H1 (cell line): ENCODE measurements around the gene AQP6. TPM values are rescaled to one million over a fixed set of nuclear protein-coding genes. Genes with fewer than 3 reads are reported as not detected.

Experiments used
- CTCF ChIA-PET: fragments of 300-600 bp; sonication (Branson Sonifier 250); formaldehyde crosslinking; loops from one replicate; lab custom pipeline; 2021; ENCODE audit not compliant: partially characterized antibody; lab: Charles Lee
- POLR2A ChIA-PET: fragments of 300-600 bp; sonication (Branson Sonifier 250); formaldehyde crosslinking; loops from one replicate; lab custom pipeline; 2021; ENCODE audit warnings: inconsistent platforms; ENCODE audit not compliant: partially characterized antibody; lab: Charles Lee
- DNase-seq, 2 experiments: peaks; one replicate each; pipeline versions ENCODE4 v3.0.0 to v3.0.0-alpha.2; 2010 to 2022; ENCODE audit warnings: low spot score in 2 of 2, low read depth in 1 of 2, mixed read lengths in 1 of 2
- FAIRE-seq: peaks from 2 replicates; lab custom pipeline; 2011; peaks lifted over from hg19 to GRCh38; lab: Jason Lieb, UNC
- H2AFZ ChIP-seq: 2 replicates; pipeline ENCODE4 v1.8.1; 2012; ENCODE audit warnings: low read length, inconsistent platforms
- H2AK5ac ChIP-seq: 2 replicates; pipeline ENCODE4 v1.6.1; 2013; ENCODE audit warnings: low read depth, low read length
- H2BK120ac ChIP-seq: replicated peaks from 2 replicates; pipeline ENCODE3; 2013; ENCODE audit warnings: low read depth, low read length, inconsistent platforms
- H2BK12ac ChIP-seq: 2 replicates; pipeline ENCODE4 v1.6.1; 2013; ENCODE audit warnings: low read depth, low read length
- H2BK15ac ChIP-seq: 2 replicates; pipeline ENCODE4 v1.6.1; 2013; ENCODE audit warnings: low read length
- H2BK20ac ChIP-seq: 2 replicates; pipeline ENCODE4 v1.6.1; 2013; ENCODE audit warnings: low read length
- H2BK5ac ChIP-seq: 2 replicates; pipeline ENCODE4 v1.6.1; 2013; ENCODE audit warnings: low read depth, low read length
- H3K14ac ChIP-seq: 2 replicates; pipeline ENCODE4 v1.6.1; 2013; ENCODE audit warnings: inconsistent platforms; ENCODE audit not compliant: insufficient read length
- H3K18ac ChIP-seq: 2 replicates; pipeline ENCODE4 v1.6.1; 2013; ENCODE audit warnings: low read length; ENCODE audit errors: extremely low read depth
- H3K23ac ChIP-seq: 2 replicates; pipeline ENCODE4 v1.6.1; 2013; ENCODE audit warnings: inconsistent platforms; ENCODE audit not compliant: insufficient read length
- H3K23me2 ChIP-seq: 2 replicates; pipeline ENCODE4 v1.6.1; 2013; ENCODE audit warnings: low read depth, low read length
- H3K27ac ChIP-seq: 2 replicates; pipeline ENCODE4 v1.6.1; 2011; ENCODE audit warnings: low read depth, low read length, inconsistent platforms
- H3K27me3 ChIP-seq, 4 experiments: replicated peaks in 1 of 4; 1 replicate in 1 of 4; 2 replicates in 3 of 4; pipeline versions ENCODE4 v1.6.1 to v1.8.1; 2011 to 2013; ENCODE audit warnings: low read length in 3 of 4, mild to moderate bottlenecking in 3 of 4, inconsistent platforms in 2 of 4, mixed read lengths in 2 of 4, moderate library complexity in 1 of 4; ENCODE audit not compliant: control insufficient read depth in 3 of 4, insufficient read depth in 3 of 4; ENCODE audit errors: extremely low read depth in 1 of 4
- H3K36me3 ChIP-seq, 4 experiments: 2 replicates each; pipeline versions ENCODE4 v1.6.1 to v1.8.1; 2011 to 2013; ENCODE audit warnings: mild to moderate bottlenecking in 4 of 4, low read length in 3 of 4, moderate library complexity in 2 of 4, control low read depth in 1 of 4, inconsistent platforms in 1 of 4; ENCODE audit not compliant: insufficient read depth in 4 of 4, control insufficient read depth in 2 of 4
- H3K4ac ChIP-seq: replicated peaks from 2 replicates; pipeline ENCODE3; 2013; ENCODE audit warnings: low read length, low read depth, mixed read lengths, inconsistent platforms; ENCODE audit not compliant: insufficient read length
- H3K4me1 ChIP-seq, 4 experiments: replicated peaks in 1 of 4; 1 replicate in 1 of 4; 2 replicates in 3 of 4; pipeline versions ENCODE4 v1.6.1 to v1.8.1; 2011 to 2013; ENCODE audit warnings: low read length in 3 of 4, inconsistent platforms in 2 of 4, mixed read lengths in 1 of 4; ENCODE audit not compliant: insufficient read depth in 4 of 4, control insufficient read depth in 3 of 4
- H3K4me2 ChIP-seq, 2 experiments: 2 replicates each; pipeline versions ENCODE4 v1.6.1 to v1.8.1; 2011 to 2013; ENCODE audit warnings: low read depth in 2 of 2, low read length in 2 of 2, control low read depth in 1 of 2, inconsistent platforms in 1 of 2, mild to moderate bottlenecking in 1 of 2; ENCODE audit not compliant: insufficient read depth in 1 of 2
- H3K4me3 ChIP-seq, 4 experiments: fragments of 200-600, 300-600 bp in 1 of 4; sonication (generic), shearing (Covaris generic), sonication (Bioruptor Twin) in 1 of 4; 2 replicates each; pipeline versions ENCODE4 v1.5.1 to v1.8.1; 2011 to 2016; ENCODE audit warnings: low read length in 4 of 4, low read depth in 3 of 4, control low read depth in 2 of 4, inconsistent platforms in 2 of 4, mild to moderate bottlenecking in 2 of 4, mixed read lengths in 1 of 4, moderate library complexity in 1 of 4; ENCODE audit not compliant: insufficient read depth in 2 of 4; ENCODE audit errors: extremely low read depth in 1 of 4
- H3K56ac ChIP-seq: replicated peaks from 2 replicates; pipeline ENCODE3; 2013; ENCODE audit warnings: low read depth, mild to moderate bottlenecking, mixed read lengths, low read length, inconsistent platforms; ENCODE audit not compliant: insufficient read length
- H3K79me1 ChIP-seq: 2 replicates; pipeline ENCODE4 v1.6.1; 2013; ENCODE audit warnings: low read depth, low read length, control low read depth
- H3K79me2 ChIP-seq, 2 experiments: 2 replicates each; pipeline versions ENCODE4 v1.6.1 to v1.8.1; 2012 to 2013; ENCODE audit warnings: low read length in 2 of 2, mild to moderate bottlenecking in 2 of 2, inconsistent platforms in 1 of 2; ENCODE audit not compliant: insufficient read depth in 2 of 2, control insufficient read depth in 1 of 2
- H3K9ac ChIP-seq, 4 experiments: replicated peaks in 1 of 4; 1 replicate in 1 of 4; 2 replicates in 3 of 4; pipeline versions ENCODE4 v1.6.1 to v1.8.1; 2011 to 2013; ENCODE audit warnings: low read depth in 3 of 4, low read length in 3 of 4, control low read depth in 2 of 4, mild to moderate bottlenecking in 2 of 4, moderate library complexity in 2 of 4, inconsistent platforms in 1 of 4; ENCODE audit errors: extremely low read depth in 1 of 4
- H3K9me3 ChIP-seq, 2 experiments: 2 replicates each; pipeline versions ENCODE4 v1.6.1 to v1.8.1; 2012 to 2013; ENCODE audit warnings: mild to moderate bottlenecking in 2 of 2, moderate library complexity in 2 of 2, control low read depth in 1 of 2, inconsistent platforms in 1 of 2, low read depth in 1 of 2, low read length in 1 of 2, mixed read lengths in 1 of 2; ENCODE audit not compliant: insufficient read depth in 2 of 2
- H4K20me1 ChIP-seq, 2 experiments: replicated peaks in 1 of 2; 2 replicates each; pipeline versions ENCODE3 to v1.8.1; 2011 to 2013; ENCODE audit warnings: inconsistent platforms in 2 of 2, low read length in 2 of 2, mild to moderate bottlenecking in 1 of 2; ENCODE audit not compliant: insufficient read depth in 2 of 2, control insufficient read depth in 1 of 2
- H4K5ac ChIP-seq: 2 replicates; pipeline ENCODE4 v1.6.1; 2013; ENCODE audit warnings: low read length, low read depth, mixed read lengths, inconsistent platforms; ENCODE audit not compliant: insufficient read length
- H4K8ac ChIP-seq: 2 replicates; pipeline ENCODE4 v1.8.0; 2013; ENCODE audit warnings: mild to moderate bottlenecking, moderate library complexity, low read length, inconsistent platforms; ENCODE audit not compliant: insufficient read depth; ENCODE audit errors: extremely low read depth
- H4K91ac ChIP-seq: replicated peaks from 2 replicates; pipeline ENCODE3; 2013; ENCODE audit warnings: low read length, mixed read lengths, inconsistent platforms; ENCODE audit not compliant: insufficient read length
- ATF2 ChIP-seq: IDR thresholded peaks from 2 replicates; pipeline ENCODE4 v1.6.1; 2012; ENCODE audit warnings: low read length, inconsistent platforms
- ATF3 ChIP-seq: IDR thresholded peaks from 2 replicates; pipeline ENCODE4 v1.6.1; 2011; ENCODE audit warnings: low read depth, mild to moderate bottlenecking, low read length; ENCODE audit not compliant: insufficient read depth
- BRCA1 ChIP-seq: IDR thresholded peaks from 2 replicates; pipeline ENCODE4 v1.6.1; 2012; ENCODE audit warnings: low read depth, low read length, improper control_type of control experiment
- CEBPB ChIP-seq: IDR thresholded peaks from 2 replicates; pipeline ENCODE4 v1.6.1; 2012; ENCODE audit warnings: low read depth, low read length
- CHD2 ChIP-seq: IDR thresholded peaks from 2 replicates; pipeline ENCODE4 v1.6.1; 2012; ENCODE audit warnings: low read length, improper control_type of control experiment
- CTBP2 ChIP-seq: IDR thresholded peaks from 2 replicates; pipeline ENCODE4 v1.7.0; 2011; ENCODE audit warnings: borderline replicate concordance, mild to moderate bottlenecking, moderate library complexity, mixed read lengths, low read length; ENCODE audit not compliant: insufficient read depth, insufficient read length
- NANOG ChIP-seq: IDR thresholded peaks from 2 replicates; pipeline ENCODE4 v1.6.1; 2011; ENCODE audit warnings: low read length, low read depth, mild to moderate bottlenecking, inconsistent platforms; ENCODE audit not compliant: insufficient read depth, poor library complexity, severe bottlenecking
- TEAD4 ChIP-seq: IDR thresholded peaks from 2 replicates; pipeline ENCODE4 v1.6.1; 2012; ENCODE audit warnings: low read depth, low read length, inconsistent platforms, mixed read lengths
- USF2 ChIP-seq: IDR thresholded peaks from 2 replicates; pipeline ENCODE4 v1.6.1; 2011; ENCODE audit warnings: low read length, improper control_type of control experiment
- ZNF274 ChIP-seq: IDR thresholded peaks from 2 replicates; pipeline ENCODE4 v1.7.0; 2012; ENCODE audit warnings: low read length, borderline replicate concordance; ENCODE audit errors: extremely low read depth
- WGBS, 2 experiments: shearing (Covaris generic) in 1 of 2; methylation state at CpG; one replicate each; pipeline versions ENCODE4 v1.1.6 to v1.1.7; 2013 to 2015; ENCODE audit warnings: low lambda C conversion rate in 2 of 2, mixed read lengths in 2 of 2, inconsistent platforms in 1 of 2, low coverage in 1 of 2, missing lambda C conversion rate in 1 of 2; ENCODE audit not compliant: insufficient replicate concordance in 2 of 2, insufficient coverage in 1 of 2, insufficient read length in 1 of 2; ENCODE audit errors: extremely low coverage in 1 of 2, missing lambda C conversion rate in 1 of 2; 5-methylcytosine and 5-hydroxymethylcytosine counted together
- polyA plus RNA-seq, 7 experiments: library from polyadenylated mRNA; depleted of rRNA in 3 of 7; stranded (reverse) in 5 of 7; unstranded in 2 of 7; fragments of >200 nt in 5 of 7; fragments of 200-250 nt in 2 of 7; gene quantifications; 1 replicate in 5 of 7; 2 replicates in 1 of 7; 4 replicates in 1 of 7; pipeline versions ENCODE4 v1.2.1 to v1.2.3, GENCODE V29; 2011 to 2013; ENCODE audit warnings: missing spikeins in 2 of 7, mixed read lengths in 2 of 7
- total RNA-seq: library from RNA; stranded (reverse); fragmentation: NEBNext Ultra II Directional; extraction: Animal tissue kit (Norgen Biotek cat#: 25700); gene quantifications from 2 replicates; pipeline ENCODE4 v1.2.1, GENCODE V29; 2021

Gene AQP6
- total and polyA plus RNA-seq, 2 of the 8 experiments (the other 6 are each of a cell fraction or from before 2014, with no cell fraction given) = 0.03 to 0.17 TPM

- 89% methylated on average over 5 of the region's 5 CpGs; no CpG with 5 or more reads in 1 of the 2 experiments for WGBS, 2 experiments
- Histone ChIP-seq H2BK20ac (no peak overlapping the region), H2AK5ac (no peak overlapping the region), H3K18ac (no peak overlapping the region), H3K23ac (no peak overlapping the region), H3K27ac (no peak overlapping the region), H3K4me2 (no peak overlapping the region), H3K4me3 (no peak overlapping the region), H4K5ac (no peak overlapping the region), H3K9ac (no peak overlapping the region), H3K79me1 (no peaks in the 10 kb centered on the region), H3K79me2 (no peaks in the 10 kb centered on the region), H3K23me2 (no peaks in the 10 kb centered on the region), H2BK5ac (no peak overlapping the region), H4K20me1 (no peaks in the 10 kb centered on the region), H3K4ac (no peak overlapping the region), H2BK15ac (no peak overlapping the region), H3K56ac (no peak overlapping the region), H3K4me1 (peaks cover 0 to 9% (median 3%) of the 10 kb centered on the region in 4 experiments; a peak in 5 of 7 replicates), H2BK12ac (no peak overlapping the region), H3K14ac (no peak overlapping the region), H3K27me3 (peaks cover 0 to 25% (median 10%) of the 10 kb centered on the region in 4 experiments; a peak in 6 of 7 replicates), H2BK120ac (no peak overlapping the region), H3K9me3 (no peaks in the 10 kb centered on the region), H2AFZ (no peak overlapping the region), H3K36me3 (no peaks in the 10 kb centered on the region), H4K91ac (no peak overlapping the region), H4K8ac (no peak overlapping the region)
- ChIA-PET CTCF (interaction anchor here (0.6 to 23.0 kb wide), 18 partner anchors 11 to 191 kb away, joined by 3 to 420 read pairs (median 24); partner anchors contain the start of genes AQP2, ASIC1 and FAIM2), POLR2A (interaction anchor here (0.8 to 2.7 kb wide), 2 partner anchors 9 to 15 kb away, joined by 3 to 9 read pairs; no protein-coding TSS in a partner anchor)
- FAIRE-seq (no peak), DNase-seq (no peak)
- TF ChIP-seq CEBPB (no peak), ATF3 (no peak), ZNF274 (no peak), NANOG (no peak), TEAD4 (no peak), ATF2 (no peak), USF2 (no peak), CHD2 (no peak), BRCA1 (no peak), CTBP2 (no peak)
These were observed 3.7 kb upstream of the AQP6 start for GRCh38 chr12:49969027-49969426.
